ENCODE data around the gene NSG1. TPM values are rescaled to one million over a fixed set of nuclear protein-coding genes. Genes with fewer than 3 reads are reported as not detected.

NSG1 gene
- total RNA-seq, 1 experiment from 2014 or later = not detected

GRCh38 chr4:4391866-4392265, 5.0 kb downstream of the NSG1 start:
- no peaks in the 10 kb centered on the region for H3K36me3 ChIP-seq (ENCODE audit: low read depth, low read length)
- intact Hi-C loops (cut with micrococcal nuclease) = no loop called here
- no peaks in the 10 kb centered on the region for H3K79me2 ChIP-seq (ENCODE audit: low read length)
- H3K9me2 ChIP-seq (replicated peaks; ENCODE audit: low read length) = no peaks in the 10 kb centered on the region
- no peak overlapping the region for H3K9ac ChIP-seq (ENCODE audit: low read length)
- H3K4me3 ChIP-seq (ENCODE audit: low read length) = no peak overlapping the region
- no peaks in the 10 kb centered on the region for H3F3A ChIP-seq (ENCODE audit: low read length, unreplicated experiment)
- no peaks in the 10 kb centered on the region for H3K9me3 ChIP-seq (ENCODE audit: low read length)
- H2AFZ ChIP-seq (ENCODE audit: low read length) = no peak overlapping the region
- BruUV-seq (replicated peaks) = no TSS peak
- H3K27ac ChIP-seq (ENCODE audit: low read length) = no peak overlapping the region
- H4K20me1 ChIP-seq (ENCODE audit: low read length) = no peaks in the 10 kb centered on the region
- H3K4me1 ChIP-seq (ENCODE audit: insufficient read depth, low read length) = no peaks in the 10 kb centered on the region; the same call in 1 of the 2 replicates
- TF ChIP-seq EZH2phosphoT487 (IDR thresholded peaks at IDR 0.05; ENCODE audit: borderline replicate concordance, low read length) (no peak), CTCF (conservative IDR thresholded peaks at IDR 0.05; ENCODE audit: low read depth, low read length) (no peak), EZH2 (IDR thresholded peaks at IDR 0.05; ENCODE audit: low read length, unreplicated experiment) (no peak)
- no peak overlapping the region for H3K4me2 ChIP-seq (ENCODE audit: low read length)
- POLR2A ChIA-PET (ENCODE audit: unreplicated experiment) = no interaction called here
- peaks cover 26% of the 10 kb centered on the region for H3K27me3 ChIP-seq (ENCODE audit: low read length)
- DNase-seq (no peak), ATAC-seq (no peak)
- CTCF ChIA-PET = no interaction called here

GRCh38 chr4:4392501-4393183, 5.7 kb downstream of the NSG1 start:
- no peaks in the 10 kb centered on the region; the same call in 1 of the 2 replicates for H3K4me1 ChIP-seq (ENCODE audit: insufficient read depth, low read length)

More at GRCh38 chr4:4392501-4393183, 5.7 kb downstream of the NSG1 start:
- H3K27ac ChIP-seq (ENCODE audit: low read length) = no peak overlapping the region
- H4K20me1 ChIP-seq (ENCODE audit: low read length) = no peaks in the 10 kb centered on the region
- intact Hi-C loops (cut with micrococcal nuclease) = no loop called here
- H3K4me3 ChIP-seq (ENCODE audit: low read length) = no peak overlapping the region
- no peak overlapping the region for H2AFZ ChIP-seq (ENCODE audit: low read length)
- ChIA-PET POLR2A (ENCODE audit: unreplicated experiment) (no interaction called here), CTCF (no interaction called here)
- H3K4me2 ChIP-seq (ENCODE audit: low read length) = no peak overlapping the region
- TF ChIP-seq CTCF (conservative IDR thresholded peaks at IDR 0.05; ENCODE audit: low read depth, low read length) = no peak
- TF ChIP-seq EZH2 (IDR thresholded peaks at IDR 0.05; ENCODE audit: low read length, unreplicated experiment) = no peak
- no peak for TF ChIP-seq EZH2phosphoT487 (IDR thresholded peaks at IDR 0.05; ENCODE audit: borderline replicate concordance, low read length)
- H3K9me2 ChIP-seq (replicated peaks; ENCODE audit: low read length) = no peaks in the 10 kb centered on the region
- BruUV-seq (replicated peaks) = no TSS peak
- H3K9me3 ChIP-seq (ENCODE audit: low read length) = no peaks in the 10 kb centered on the region
- no peaks in the 10 kb centered on the region for H3K79me2 ChIP-seq (ENCODE audit: low read length)
- H3K27me3 ChIP-seq (ENCODE audit: low read length) = peaks cover 18% of the 10 kb centered on the region
- ATAC-seq (no peak), DNase-seq (no peak)
- no peaks in the 10 kb centered on the region for H3K36me3 ChIP-seq (ENCODE audit: low read depth, low read length)
- no peaks in the 10 kb centered on the region for H3F3A ChIP-seq (ENCODE audit: low read length, unreplicated experiment)
- H3K9ac ChIP-seq (ENCODE audit: low read length) = no peak overlapping the region
